OCI-LY7 (cell line): ENCODE measurements around the gene ASPRV1. TPM values are rescaled to one million over a fixed set of nuclear protein-coding genes. Genes with fewer than 3 reads are reported as not detected.

Source experiments
- BruUV-seq: library from RNA; stranded (reverse); fragments of 400-500 nt; replicated peaks from 2 replicates; lab custom pipeline; 2021; lab: Mats Ljungman, UMichigan
- CTCF ChIA-PET: fragments of 300-600 bp; sonication (Branson Sonifier 250); formaldehyde crosslinking; loops from one replicate; lab custom pipeline; 2022; ENCODE audit warnings: antibody characterized with exemption; ENCODE audit not compliant: unreplicated experiment; lab: Charles Lee
- POLR2A ChIA-PET: fragments of 300-600 bp; sonication (Branson Sonifier 250); formaldehyde crosslinking; loops from one replicate; lab custom pipeline; 2022; ENCODE audit warnings: antibody characterized with exemption; lab: Charles Lee
- DNase-seq: peaks from one replicate; pipeline ENCODE4 v3.0.0-alpha.2; 2015; ENCODE audit warnings: low spot score
- H2AFZ ChIP-seq: fragments of 200-600 bp; sonication (generic), shearing (Covaris generic); 2 replicates; pipeline ENCODE4 v1.6.1; 2014; ENCODE audit warnings: mild to moderate bottlenecking, antibody characterized with exemption, low read length, moderate library complexity
- H3K27ac ChIP-seq: fragments of 200-600 bp; sonication (generic); 2 replicates; pipeline ENCODE4 v1.5.1; 2014; ENCODE audit warnings: mixed run types, low read depth, mild to moderate bottlenecking, moderate library complexity, low read length, inconsistent platforms; ENCODE audit not compliant: poor library complexity, severe bottlenecking
- H3K36me3 ChIP-seq: fragments of 200-600 bp; sonication (generic); 2 replicates; pipeline ENCODE4 v1.6.1; 2014; ENCODE audit warnings: mild to moderate bottlenecking, antibody characterized with exemption, low read length, moderate library complexity, mixed read lengths; ENCODE audit not compliant: insufficient read depth
- H3K4me1 ChIP-seq: fragments of 200-600 bp; sonication (generic); 2 replicates; pipeline ENCODE4 v1.5.1; 2014; ENCODE audit warnings: mild to moderate bottlenecking, low read length; ENCODE audit not compliant: insufficient read depth, poor library complexity, severe bottlenecking
- H3K4me2 ChIP-seq: fragments of 200-600 bp; sonication (generic); 2 replicates; pipeline ENCODE4 v1.6.1; 2014; ENCODE audit warnings: mild to moderate bottlenecking, low read length
- H3K4me3 ChIP-seq: fragments of 200-600 bp; sonication (generic); 2 replicates; pipeline ENCODE4 v1.5.1; 2014; ENCODE audit warnings: mild to moderate bottlenecking, low read depth, low read length; ENCODE audit not compliant: poor library complexity, severe bottlenecking
- H3K79me2 ChIP-seq: fragments of 200-600 bp; sonication (generic); 2 replicates; pipeline ENCODE4 v1.6.1; 2016; ENCODE audit warnings: low read depth, mild to moderate bottlenecking, low read length, moderate library complexity, mixed read lengths; ENCODE audit not compliant: insufficient read depth
- H3K9me2 ChIP-seq: fragments of 200-600 bp; sonication (generic); 2 replicates; pipeline ENCODE4 v1.6.1; 2016; ENCODE audit warnings: mild to moderate bottlenecking, low read length, mixed read lengths; ENCODE audit not compliant: insufficient read depth
- H3K9me3 ChIP-seq: fragments of 200-600 bp; sonication (generic); 2 replicates; pipeline ENCODE4 v1.6.1; 2014; ENCODE audit warnings: mild to moderate bottlenecking, mixed run types, low read length, mixed read lengths
- H4K20me1 ChIP-seq: fragments of 200-600 bp; sonication (generic); 2 replicates; pipeline ENCODE4 v1.6.1; 2014; ENCODE audit warnings: mild to moderate bottlenecking, antibody characterized with exemption, low read length, moderate library complexity, mixed read lengths; ENCODE audit not compliant: insufficient read depth
- EZH2phosphoT487 ChIP-seq: fragments of 200-600 bp; sonication (generic); IDR thresholded peaks from 2 replicates; pipeline ENCODE4 v1.6.1; 2018; ENCODE audit warnings: low read depth, borderline replicate concordance, mild to moderate bottlenecking, mixed run types, antibody characterized with exemption, low read length, moderate library complexity, mixed read lengths
- intact Hi-C: fragments of 100-400 bp; cut with micrococcal nuclease; formaldehyde crosslinking; loops from one replicate; pipeline ENCODE4 v1.10.0; 2022; ENCODE audit not compliant: unreplicated experiment
- total RNA-seq, 2 experiments: library from RNA; depleted of rRNA in 1 of 2; stranded (reverse); fragments of >200 nt in 1 of 2; shearing (Covaris generic) in 1 of 2; gene quantifications; 2 replicates each; pipeline ENCODE4 v1.2.3, GENCODE V29; 2014 to 2022
- TF ChIP-seq, protein P1 (sequence below): fragments of 200-600 bp; sonication (generic); conservative IDR thresholded peaks from 2 replicates; pipeline ENCODE4 v1.5.1; 2014; ENCODE audit warnings: mild to moderate bottlenecking, antibody characterized with exemption, low read length, moderate library complexity, mixed read lengths

ASPRV1 gene
- total RNA-seq, 2 experiments from 2014 or later: 1.3 to 1.4 TPM

DNA sequence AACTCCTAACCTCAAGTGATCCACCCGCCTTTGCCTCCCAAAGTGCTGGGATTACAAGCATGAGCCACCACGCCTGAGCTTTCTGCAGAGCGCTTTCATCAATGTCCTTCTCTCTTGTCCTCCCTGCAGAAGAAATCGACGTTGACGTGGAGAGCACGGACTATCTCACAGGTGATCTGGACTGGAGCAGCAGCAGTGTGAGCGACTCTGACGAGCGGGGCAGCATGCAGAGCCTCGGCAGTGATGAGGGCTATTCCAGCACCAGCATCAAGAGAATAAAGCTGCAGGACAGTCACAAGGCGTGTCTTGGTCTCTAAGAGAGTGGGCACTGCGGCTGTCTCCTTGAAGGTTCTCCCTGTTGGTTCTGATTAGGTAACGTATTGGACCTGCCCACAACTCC is 23.5 kb downstream of the ASPRV1 start:
- Histone ChIP-seq H2AFZ (no peak overlapping the region), H3K4me2 (no peak overlapping the region), H3K9me3 (no peaks in the 10 kb centered on the region), H3K27ac (no peak overlapping the region), H3K4me1 (peaks cover 9% of the 10 kb centered on the region), H3K79me2 (no peaks in the 10 kb centered on the region), H3K4me3 (no peak overlapping the region), H4K20me1 (no peaks in the 10 kb centered on the region), H3K9me2 (no peaks in the 10 kb centered on the region), H3K36me3 (no peaks in the 10 kb centered on the region)
- no TSS peak for BruUV-seq
- no peak for DNase-seq
- no peak for TF ChIP-seq EZH2phosphoT487
- ChIA-PET POLR2A (interaction anchor here (0.6 kb wide), 1 partner anchor 46 kb away, joined by 4 read pairs; no protein-coding TSS in a partner anchor), CTCF (no interaction called here)
- intact Hi-C loops: no loop called here

DNA sequence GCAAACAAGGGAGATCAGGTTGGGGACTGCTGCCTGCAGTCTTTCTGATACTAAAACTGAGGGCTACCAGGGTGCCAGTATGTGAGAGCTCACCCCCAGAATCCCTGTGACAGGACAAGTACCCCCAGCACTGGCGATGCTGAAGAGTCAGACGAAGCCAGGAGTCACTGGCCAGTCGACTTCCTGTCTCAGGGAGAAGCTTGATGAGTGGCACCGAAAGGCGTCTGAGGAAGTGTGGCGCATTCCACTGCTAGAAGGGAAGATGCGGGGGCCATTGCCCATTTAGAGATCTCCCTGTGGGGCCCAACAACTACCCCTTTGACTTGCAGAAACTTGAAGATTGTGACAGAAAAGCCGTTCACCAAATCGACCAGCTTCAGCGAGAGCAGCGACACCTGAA is 24.5 kb downstream of the ASPRV1 start:
- Histone ChIP-seq H3K79me2 (no peaks in the 10 kb centered on the region), H3K27ac (no peak overlapping the region), H3K36me3 (no peaks in the 10 kb centered on the region), H3K4me3 (no peak overlapping the region), H3K9me2 (no peaks in the 10 kb centered on the region), H2AFZ (no peak overlapping the region), H3K9me3 (no peaks in the 10 kb centered on the region), H4K20me1 (no peaks in the 10 kb centered on the region), H3K4me1 (peaks cover 10% of the 10 kb centered on the region), H3K4me2 (no peak overlapping the region)
- CTCF ChIA-PET: no interaction called here
- no TSS peak for BruUV-seq
- TF ChIP-seq EZH2phosphoT487: no peak
- TF ChIP-seq, protein P1, sequence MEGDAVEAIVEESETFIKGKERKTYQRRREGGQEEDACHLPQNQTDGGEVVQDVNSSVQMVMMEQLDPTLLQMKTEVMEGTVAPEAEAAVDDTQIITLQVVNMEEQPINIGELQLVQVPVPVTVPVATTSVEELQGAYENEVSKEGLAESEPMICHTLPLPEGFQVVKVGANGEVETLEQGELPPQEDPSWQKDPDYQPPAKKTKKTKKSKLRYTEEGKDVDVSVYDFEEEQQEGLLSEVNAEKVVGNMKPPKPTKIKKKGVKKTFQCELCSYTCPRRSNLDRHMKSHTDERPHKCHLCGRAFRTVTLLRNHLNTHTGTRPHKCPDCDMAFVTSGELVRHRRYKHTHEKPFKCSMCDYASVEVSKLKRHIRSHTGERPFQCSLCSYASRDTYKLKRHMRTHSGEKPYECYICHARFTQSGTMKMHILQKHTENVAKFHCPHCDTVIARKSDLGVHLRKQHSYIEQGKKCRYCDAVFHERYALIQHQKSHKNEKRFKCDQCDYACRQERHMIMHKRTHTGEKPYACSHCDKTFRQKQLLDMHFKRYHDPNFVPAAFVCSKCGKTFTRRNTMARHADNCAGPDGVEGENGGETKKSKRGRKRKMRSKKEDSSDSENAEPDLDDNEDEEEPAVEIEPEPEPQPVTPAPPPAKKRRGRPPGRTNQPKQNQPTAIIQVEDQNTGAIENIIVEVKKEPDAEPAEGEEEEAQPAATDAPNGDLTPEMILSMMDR: no peak
- no peak for DNase-seq
- intact Hi-C loops: no loop called here
- POLR2A ChIA-PET: interaction anchor here (0.5 kb wide), 1 partner anchor 136 kb away, joined by 3 read pairs; no protein-coding TSS in a partner anchor

DNA sequence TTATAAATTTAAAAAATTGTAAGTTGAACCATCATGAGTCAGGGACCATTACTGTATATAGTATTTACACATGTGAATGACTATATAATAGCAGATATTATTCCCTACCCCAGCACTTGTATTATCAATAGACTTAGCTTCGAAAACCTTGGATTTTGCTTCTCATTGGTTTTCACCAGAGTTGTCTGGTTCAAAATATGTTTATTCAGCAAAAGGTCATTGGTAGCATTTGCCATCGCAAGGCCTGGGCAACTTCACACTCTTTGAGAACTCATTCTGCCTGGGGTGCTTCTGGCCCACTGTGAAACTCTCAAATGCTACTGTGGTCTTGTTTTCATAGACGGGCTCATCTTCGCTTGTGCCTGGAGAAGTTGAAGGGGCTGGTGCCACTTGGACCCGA is 26.4 kb downstream of the ASPRV1 start:
- H3K4me3 ChIP-seq: no peak overlapping the region
- H3K79me2 ChIP-seq: no peaks in the 10 kb centered on the region
- H3K4me1 ChIP-seq: peaks cover 14% of the 10 kb centered on the region
- no peaks in the 10 kb centered on the region for H3K36me3 ChIP-seq
- no peaks in the 10 kb centered on the region for H3K9me2 ChIP-seq
- intact Hi-C loops: no loop called here
- no peak overlapping the region for H2AFZ ChIP-seq
- no peaks in the 10 kb centered on the region for H4K20me1 ChIP-seq
- no peak overlapping the region for H3K27ac ChIP-seq
- H3K9me3 ChIP-seq: no peaks in the 10 kb centered on the region
- ChIA-PET CTCF (no interaction called here), POLR2A (no interaction called here)
- BruUV-seq: no TSS peak
- H3K4me2 ChIP-seq: no peak overlapping the region
- TF ChIP-seq, protein P1: no peak
- TF ChIP-seq EZH2phosphoT487: no peak
- no peak for DNase-seq
